ENCODE measurements around the gene PLEKHG3.

PLEKHG3 gene

DNA sequence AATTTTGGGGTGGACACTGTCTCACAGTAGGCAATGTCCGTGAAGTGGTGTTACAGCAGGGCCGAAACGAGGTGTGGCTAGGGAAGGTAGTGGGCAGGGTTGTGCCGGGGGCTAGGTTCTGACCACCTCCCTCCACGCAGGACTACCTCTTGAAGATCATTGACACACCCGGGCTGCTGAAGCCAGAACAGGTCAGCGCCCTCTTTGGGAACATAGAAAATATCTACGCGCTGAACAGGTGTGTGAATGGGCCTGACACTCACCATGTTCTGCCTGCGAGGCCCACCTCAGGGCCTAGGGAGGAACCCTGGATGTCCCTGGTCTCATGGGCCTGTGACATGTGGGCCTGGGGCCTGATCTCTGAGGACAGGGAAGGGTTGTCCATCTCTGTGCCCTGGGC, 24.6 kb downstream of the PLEKHG3 start:
- DNase-seq: no peak

DNA sequence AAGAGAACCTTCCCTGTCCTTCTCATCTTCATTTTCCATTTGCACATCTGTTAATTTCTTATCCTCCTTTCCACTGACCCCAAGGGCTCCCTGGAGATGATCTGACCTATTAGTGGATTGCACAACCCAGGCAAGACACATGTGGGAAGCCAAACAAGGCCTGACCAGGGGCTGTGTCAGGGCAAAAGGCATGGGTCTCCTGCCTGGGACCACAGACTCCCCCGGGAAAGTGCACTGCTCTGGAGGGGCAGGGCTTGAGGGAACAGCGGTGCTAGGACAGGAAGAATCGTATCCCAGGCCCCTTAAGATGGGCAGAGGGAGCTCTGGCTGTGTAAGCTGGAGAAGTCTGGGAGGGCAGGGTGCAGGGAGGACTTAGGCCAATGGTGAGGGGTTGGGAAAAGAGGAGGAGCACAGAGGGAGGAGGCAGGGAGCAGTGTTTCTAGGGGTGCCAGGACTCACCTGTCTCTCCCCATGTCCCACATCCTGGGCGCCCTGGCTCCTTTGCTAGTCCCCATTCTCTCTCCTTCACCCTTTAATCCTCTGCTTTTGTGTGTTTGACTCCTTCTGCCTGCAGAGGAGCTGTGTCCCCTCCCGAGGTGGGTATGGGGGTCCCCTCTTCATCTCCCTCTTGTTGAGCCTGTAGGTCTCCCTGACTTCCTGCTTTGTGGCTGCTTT, 25.3 kb downstream of the PLEKHG3 start:
- no peak for DNase-seq

DNA sequence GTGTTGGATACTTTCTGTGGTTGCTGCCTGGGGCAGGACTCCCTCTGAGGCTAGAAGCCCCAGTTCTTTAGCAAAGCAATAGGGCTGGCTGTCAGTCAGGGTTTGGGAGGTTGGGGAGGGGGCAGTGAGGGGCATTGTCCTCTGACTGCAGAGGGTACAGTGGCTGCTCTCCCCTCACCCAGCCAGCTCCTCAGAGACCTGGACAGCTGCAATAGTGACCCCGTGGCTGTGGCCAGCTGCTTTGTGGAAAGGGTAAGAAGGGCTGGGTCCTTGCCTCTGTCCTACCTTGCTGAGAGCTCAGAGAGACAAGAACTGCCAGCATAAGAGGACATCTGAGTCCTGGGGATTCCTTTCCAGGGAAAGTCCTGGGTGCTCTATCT, 25.8 kb downstream of the PLEKHG3 start:
- no peak for DNase-seq

DNA sequence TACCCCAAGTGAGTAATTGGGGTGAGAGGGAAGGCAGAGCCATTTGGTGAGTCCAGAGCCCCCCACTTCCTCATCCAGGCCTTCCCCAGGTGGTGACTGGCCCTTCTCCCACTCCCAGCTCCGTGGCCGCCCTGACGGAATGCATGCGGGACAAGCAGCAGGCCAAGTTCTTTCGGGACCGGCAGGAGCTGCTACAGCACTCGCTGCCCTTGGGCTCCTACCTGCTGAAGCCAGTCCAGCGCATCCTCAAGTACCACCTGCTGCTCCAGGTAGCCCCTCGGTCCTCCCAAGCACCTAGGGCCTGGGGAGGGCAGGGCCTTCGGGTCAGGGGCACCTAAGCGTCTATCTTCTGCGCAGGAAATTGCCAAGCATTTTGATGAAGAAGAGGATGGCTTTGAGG, 26.5 kb downstream of the PLEKHG3 start:
- DNase-seq: no peak

DNA sequence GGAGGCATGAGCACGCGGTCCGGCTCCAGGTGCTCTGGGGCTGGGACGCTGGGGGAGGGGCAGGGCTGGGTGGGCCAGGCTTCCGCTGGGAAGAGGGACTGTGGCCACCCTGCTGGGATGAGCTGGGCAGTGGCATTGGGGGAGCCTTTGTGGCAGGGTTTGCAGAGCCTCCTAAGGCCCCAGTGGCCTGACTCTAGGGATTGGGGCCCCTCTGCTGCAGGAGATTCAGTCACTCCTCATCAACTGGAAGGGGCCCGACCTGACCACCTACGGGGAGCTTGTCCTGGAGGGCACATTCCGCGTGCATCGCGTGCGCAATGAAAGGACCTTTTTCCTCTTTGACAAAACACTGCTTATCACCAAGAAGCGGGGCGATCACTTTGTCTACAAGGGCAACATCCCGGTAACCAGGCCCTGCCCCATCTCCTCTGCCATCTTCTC, 26.9 kb downstream of the PLEKHG3 start:
- DNase-seq: no peak

DNA sequence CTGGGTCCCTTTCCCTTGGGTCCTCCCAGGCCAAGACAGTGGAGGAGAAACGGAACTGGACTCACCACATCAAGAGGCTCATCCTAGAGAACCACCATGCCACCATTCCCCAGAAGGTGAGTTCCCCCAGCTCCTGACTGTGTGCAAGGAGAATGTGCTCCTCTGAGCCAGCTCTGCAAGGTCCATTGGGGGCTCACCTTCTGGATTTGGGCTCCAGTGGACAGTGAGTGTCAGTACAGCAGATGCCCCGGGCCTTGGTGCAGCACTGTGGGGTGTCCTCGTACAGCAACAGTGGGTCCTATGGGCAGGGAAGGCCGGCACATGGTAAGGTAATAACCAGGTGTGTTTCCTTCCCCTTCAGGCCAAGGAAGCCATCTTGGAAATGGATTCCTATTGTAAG, 27.8 kb downstream of the PLEKHG3 start:
- DNase-seq: no peak

DNA sequence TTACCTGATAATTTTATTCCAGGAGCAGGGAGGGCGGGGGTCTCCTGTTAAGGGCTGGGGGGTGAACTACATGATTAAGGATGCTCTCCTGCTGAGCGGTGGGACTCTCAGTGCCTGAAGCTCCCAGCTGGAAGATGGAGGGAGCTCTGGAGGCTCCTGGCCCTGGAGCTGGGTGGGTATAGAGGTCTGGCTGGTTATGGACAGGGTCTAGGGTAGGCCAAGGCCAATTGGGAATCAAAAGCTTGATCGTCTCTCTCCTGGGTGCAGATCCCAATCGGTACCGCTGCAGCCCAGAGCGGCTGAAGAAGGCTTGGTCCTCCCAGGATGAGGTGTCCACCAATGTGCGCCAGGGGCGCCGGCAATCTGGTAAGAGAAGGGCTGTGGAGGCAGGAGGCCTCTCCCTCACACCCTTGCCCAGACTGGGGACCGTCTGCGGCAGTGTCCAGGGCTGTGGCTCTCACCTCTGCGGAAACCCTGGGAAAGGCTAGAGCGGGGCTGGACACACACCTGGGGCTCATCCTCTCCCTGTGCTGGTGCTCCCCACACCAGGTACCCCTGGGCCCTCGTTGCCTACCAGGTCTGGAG, 28.4 kb downstream of the PLEKHG3 start:
- DNase-seq: no peak

DNA sequence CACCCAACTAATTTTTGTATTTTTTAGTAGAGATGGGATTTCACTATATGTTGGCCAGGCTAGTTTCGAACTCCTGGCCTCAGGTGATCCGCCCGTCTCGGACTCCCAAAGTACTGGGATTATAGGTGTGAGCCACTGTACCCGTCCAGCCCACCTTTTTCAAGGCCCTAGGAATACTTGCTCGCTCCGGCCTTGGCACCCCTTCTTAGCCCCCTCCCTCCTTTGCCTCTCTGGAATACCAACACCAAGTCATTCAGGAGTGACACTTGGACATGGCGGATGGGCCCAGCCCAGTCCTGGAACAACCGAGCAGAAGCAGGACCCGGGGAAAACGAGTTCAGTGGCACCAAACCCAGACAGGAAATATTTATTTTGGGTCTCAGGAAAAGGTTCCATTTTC, 29.1 kb downstream of the PLEKHG3 start:
- no peak for DNase-seq

DNA sequence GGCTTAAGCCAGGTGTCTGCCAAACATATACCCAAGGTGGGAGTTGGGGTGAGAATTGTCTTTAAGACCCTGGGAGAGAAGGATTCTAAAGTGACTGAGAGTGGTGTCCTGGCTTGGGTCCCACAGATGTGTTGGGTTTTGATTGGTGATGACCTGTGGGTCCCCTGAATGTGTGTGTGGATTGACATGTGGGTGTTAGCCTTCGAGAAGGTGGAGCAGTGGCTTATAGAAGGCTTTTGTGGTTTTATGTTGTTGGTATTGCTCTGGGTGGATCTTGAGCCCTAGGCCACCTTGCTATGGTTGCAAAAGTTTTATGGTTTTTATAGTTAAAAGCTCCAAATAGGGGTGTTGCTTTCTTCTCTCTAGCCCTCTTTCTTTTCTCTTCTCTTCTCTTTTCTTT, 29.7 kb downstream of the PLEKHG3 start:
- DNase-seq: no peak

DNA sequence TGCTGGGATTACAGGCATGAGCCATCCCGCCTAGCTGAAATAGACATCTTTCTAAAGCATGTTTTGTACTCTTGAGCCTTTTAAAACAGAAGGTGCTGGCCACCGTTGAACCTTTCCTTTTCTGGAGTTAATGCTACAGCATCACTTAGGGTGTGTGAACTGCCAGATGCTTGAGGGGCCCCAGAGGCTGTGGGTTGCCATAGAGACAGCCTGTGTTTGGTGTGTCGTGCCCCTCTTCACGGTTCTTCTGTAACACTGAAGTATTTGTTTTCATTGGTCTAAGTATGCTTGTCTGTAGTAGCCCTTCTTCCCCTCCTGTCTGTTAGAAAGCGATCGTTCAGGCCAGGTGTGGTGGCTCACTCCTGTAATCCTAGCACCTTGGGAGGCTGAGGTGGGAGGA, 30.8 kb downstream of the PLEKHG3 start:
- no peak for DNase-seq

DNA sequence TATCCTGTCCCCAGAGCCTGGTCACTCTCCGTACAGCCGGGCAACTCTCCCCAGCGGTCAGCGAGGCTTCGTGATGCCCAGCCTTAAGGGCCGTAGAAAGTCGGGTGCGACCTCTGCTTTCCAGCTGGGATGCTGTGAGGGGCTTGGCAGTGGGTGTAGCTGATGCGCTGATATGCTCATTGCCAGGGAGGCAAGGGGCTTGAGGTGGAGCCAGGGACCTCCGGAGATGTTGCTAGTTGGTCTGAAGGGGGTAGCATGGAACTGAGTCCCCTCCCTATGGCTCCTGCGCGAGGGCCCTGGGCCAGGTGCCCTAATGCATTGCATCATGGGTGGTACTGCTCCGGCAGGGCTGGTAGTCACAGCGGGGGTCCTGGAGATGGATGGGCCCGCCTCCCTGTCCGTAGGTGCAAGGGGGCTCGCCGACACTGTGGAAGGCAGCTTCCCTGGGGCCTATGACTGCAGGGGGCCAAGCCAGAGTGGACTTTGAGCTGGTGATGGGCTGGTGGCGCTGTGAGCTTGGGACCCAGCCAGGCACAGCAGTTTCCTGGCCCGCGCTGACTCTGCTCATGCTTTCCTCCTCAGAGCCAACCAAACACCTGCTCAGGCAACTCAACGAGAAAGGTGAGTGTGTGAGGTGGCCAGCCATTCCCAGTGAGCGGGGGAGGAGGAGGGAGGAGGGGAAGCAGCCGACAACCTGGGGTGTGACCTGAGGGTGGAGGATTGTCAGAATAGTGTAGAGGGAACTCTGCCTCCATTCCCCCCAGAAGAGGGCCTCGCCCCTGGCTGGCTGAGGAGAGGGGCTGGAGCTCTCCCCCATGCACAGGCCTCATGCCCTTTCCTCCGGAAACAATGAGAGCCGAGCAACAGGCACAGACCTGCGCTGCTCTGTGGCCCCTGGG, 32.3 kb downstream of the PLEKHG3 start:
- no peak for DNase-seq

DNA sequence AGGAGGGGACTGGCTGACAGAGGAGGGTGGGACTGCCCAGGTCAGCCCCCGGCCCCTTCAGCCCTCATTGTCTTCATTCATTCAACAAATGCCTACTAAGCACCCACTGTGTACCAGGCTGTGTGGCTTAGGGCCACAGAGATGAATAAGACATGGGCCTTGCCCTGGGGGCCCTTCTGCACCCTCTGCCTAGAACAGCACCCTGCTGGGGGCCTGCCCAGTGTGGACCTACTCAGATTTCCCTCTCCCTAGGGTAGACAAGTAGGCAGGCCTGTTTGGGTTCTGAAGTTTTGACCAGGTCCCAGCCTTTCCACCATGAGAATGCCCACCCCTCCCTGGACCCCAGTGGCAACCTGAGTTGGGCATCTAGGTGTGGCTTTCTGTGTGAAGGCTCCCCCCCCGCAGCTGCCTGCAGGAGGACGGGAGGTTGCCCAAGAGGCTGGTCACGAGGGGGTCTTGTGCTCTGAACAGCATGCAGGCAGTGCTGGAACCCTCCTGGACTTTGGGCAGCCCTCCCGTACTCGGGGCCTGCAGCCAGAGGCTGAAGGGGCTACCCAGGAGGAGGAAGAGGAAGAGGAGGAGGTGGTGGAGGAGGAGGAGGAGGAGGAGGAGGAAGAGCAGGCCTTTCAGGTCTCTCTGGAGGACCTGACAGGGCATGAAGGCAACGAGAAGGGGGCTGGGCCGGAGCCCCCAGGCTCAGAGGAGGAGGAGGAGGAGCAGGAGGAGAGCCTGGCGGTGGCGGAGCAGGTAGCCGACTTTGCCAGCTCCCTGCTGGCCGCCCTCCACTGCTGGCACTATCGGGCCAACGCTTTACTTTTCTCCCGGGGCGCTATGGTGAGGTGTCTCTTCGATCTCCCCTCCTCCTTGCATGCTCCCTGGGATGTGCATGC, 33.4 kb downstream of the PLEKHG3 start:
- DNase-seq: no peak

DNA sequence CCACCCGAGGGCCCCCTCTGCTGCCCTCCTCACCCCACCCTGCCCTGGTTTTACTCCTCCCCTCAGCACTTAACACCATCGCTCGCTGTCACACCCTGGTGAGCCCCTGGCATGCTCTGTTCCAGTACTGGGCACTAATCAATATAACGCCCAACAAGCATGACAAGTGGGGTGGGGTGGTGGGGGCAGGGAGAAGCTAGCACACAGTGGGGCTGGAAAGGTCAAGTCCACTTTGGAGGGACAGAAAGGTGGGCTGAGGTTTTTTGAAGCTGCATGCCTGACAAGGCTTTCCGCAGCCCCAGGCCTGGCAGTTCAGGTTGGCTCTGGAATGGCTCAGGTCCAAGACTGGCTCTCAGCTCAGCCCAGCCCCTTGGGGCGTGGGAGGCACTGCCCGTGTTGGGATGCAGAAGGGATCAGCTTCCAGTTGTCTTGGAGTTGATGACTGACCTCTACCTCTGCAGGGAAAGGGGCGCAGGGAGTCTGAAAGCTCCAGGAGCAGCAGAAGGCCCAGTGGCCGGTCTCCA, 34.1 kb downstream of the PLEKHG3 start:
- DNase-seq: no peak

DNA sequence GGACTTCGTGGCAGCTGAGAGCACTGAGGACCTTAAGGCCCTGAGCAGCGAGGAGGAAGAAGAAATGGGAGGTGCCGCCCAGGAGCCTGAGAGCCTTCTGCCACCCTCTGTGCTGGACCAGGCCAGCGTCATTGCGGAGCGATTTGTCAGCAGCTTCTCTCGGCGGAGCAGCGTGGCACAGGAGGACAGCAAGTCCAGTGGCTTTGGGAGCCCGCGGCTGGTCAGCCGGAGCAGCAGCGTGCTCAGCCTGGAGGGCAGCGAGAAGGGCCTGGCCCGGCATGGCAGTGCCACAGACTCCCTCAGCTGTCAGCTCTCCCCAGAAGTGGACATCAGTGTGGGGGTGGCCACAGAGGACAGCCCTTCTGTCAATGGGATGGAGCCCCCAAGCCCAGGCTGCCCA, 37.0 kb downstream of the PLEKHG3 start:
- DNase-seq: no peak

DNA sequence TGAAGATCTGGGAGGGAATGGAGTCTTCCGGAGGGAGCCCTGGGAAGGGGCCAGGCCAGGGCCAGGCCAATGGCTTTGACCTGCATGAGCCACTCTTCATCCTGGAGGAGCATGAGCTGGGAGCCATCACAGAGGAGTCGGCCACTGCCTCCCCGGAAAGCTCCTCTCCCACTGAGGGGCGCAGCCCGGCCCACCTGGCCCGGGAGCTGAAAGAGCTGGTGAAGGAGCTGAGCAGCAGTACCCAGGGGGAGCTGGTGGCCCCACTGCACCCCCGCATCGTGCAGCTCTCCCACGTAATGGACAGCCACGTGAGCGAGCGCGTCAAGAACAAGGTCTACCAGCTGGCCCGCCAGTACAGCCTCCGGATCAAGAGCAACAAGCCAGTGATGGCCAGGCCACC, 37.7 kb downstream of the PLEKHG3 start:
- no peak for DNase-seq

DNA sequence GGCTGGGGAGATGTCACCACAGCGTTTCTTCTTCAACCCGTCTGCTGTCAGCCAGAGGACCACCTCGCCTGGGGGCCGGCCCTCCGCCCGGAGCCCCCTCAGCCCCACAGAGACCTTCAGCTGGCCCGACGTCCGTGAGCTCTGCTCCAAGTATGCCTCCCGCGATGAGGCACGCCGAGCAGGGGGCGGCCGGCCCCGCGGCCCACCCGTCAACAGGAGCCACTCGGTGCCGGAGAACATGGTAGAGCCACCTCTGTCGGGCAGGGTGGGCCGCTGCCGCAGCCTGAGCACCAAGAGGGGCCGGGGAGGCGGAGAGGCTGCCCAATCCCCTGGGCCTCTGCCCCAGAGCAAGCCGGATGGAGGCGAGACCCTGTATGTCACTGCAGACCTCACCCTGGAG, 38.8 kb downstream of the PLEKHG3 start:
- DNase-seq: no peak

DNA sequence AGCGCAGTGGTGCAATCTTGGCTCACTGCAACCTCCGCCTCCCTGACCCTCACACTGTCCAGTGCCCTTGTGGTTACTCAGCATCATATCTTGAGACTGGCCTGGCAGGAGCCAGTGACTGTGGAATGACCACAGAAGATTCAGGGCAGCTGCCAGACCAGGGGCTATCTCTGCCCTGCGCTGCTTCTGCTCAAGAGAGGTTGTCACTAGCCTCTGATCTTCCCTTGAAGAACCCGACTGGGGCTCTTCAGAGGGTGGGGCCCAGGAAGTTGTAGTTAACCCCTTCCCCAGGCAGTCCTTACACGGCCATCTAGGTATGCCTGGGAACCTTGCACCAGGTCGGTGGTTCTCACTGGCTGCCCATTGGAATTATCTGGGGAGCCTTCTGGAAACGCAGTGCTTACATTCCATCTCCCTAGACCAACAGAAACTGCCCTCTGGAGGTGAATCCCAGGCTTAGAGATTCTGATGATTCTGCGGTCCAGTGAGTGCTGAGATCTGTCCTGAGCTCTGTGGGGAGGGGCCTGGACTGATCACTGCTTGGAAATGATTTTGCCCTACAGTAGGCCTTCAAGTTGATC, 41.4 kb downstream of the PLEKHG3 start:
- no peak for DNase-seq

DNA sequence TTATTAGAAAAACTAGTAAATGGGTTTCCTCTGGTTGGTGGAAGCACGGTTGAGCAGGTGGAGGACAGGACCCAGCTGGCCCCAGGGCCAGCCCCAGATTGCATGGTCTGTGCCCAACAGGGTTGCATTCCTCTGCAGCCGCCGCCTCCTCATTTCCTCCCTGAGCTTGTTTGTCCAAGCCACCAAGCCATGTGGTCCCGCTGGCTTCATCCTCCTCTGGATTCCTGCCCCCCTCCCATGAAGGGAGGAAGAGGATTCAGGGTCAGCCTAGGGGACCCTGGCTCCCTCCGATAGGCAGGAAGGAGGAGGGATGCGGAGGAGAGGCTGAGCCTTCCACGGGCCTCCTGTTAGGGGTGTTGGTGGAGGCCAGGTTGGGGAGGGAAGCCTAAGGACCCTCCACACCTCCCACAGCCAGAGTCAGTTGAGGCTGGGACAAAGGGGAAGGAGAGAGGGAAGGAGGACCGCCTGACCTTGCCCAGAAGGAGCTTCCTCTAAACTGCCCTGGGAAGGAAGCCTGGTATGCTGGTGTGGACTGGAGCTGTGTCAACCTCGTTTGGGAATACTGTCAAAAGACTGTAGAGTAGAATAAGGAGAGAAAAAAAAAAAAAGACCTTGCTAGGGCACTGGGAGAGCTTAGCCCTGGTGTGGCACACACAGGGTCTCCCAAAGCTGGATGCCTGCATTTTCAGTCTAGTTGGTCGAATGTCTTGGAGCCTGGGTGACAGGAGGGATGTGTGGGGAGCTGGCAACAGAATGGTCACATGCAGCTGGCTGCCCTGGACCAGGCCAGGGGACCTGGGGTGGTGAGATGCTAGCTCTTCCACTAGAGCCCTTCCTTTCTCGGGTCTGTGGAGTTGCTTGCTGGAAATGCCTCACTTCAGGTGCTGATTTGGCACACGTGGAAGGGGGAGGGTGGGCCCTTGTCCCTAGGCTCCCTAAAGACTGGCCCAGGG, 42.4 kb downstream of the PLEKHG3 start:
- DNase-seq: no peak

DNA sequence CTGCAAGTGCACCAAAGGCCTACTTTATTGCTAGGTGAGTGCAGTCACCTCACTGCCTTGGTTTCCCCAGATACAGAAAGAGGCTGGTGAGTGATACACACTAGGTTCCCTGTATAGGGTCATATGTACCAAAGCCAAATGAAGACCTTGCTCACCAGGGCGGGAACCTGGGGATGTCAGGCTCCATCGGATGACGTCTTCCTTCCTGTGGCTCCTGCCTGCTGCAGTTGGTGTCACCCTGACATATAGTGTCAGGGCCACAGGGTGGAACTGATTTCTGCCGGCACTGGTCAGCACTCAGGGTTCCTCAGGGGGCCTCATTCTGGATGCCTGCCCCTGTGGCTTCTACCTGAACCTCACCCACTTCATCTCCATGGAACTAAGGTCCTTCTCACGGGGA, 43.1 kb downstream of the PLEKHG3 start:
- no peak for DNase-seq

DNA sequence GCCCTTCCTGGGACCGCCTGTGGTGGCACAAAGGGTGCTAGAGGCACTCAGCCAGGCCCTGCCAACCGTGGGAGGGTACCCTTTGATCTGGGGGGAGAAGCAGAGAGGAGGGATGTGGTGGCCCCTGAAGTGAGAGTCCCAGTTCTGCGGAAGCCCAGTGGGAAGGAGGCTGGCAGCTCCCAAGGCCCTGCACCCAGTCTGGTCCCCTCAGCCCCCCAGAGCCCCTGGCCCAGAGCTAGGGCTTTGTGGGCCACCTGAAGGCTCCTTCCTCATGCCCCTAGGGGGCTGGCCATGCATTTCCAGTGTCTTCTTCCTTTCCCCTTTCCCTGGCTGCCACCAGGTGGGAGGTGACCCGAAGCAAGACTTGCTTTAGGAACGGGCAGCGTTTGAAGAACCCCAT, 44.3 kb downstream of the PLEKHG3 start:
- no peak for DNase-seq

All from stimulated activated CD4-positive, alpha-beta T cell treated with anti-CD3 and anti-CD28 coated beads, Interleukin-4, amount 100 ng/mL, for 4 hours (primary cell).